ENCODE results near the gene BHLHA15. TPM values are rescaled to one million over a fixed set of nuclear protein-coding genes. Genes with fewer than 3 reads are reported as not detected.

Gene BHLHA15
- total and polyA plus RNA-seq, 2 experiments from 2014 or later = 0.39 to 2.3 TPM

DNA sequence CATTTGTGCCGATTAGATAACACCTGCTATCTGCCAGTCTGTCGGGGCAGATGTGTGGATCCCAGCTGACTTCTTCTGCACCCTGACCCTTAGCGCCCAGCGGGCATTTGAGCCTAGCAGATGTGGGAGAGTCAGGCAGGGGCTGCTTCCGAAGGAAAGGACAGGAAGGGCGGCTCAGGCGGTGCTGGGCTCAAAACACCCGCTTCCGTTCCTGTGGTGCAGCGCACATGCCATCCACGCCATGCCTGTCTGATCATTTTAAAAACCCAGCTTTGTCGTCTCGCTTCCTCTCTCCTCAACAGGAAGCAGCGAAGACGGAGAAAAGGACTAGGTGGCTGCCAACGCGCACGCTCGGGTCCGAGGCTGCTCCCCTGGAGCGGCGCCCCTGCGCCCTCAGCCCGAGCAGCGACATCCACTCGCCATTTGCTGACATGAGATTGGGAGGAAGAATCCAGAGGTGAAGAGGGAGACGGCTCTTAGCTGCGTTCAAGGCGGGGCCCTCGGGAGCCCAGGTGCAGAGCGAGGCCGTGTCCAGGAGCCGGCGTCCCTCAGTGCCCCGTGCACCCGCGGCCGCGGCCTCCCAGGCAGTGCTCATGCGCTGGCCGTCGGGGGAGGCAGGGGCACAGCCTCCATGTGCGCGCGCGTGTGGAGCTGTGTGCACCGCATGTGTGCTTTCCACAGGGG, 5.9 kb upstream of the BHLHA15 start:
- Histone ChIP-seq H4K20me1 (ENCODE audit: insufficient read depth, poor library complexity, severe bottlenecking) (no peaks in the 10 kb centered on the region), H3K9me3 (ENCODE audit: low read depth) (no peaks in the 10 kb centered on the region), H3K27ac (no peak overlapping the region), H3K4me2 (no peak overlapping the region), H3K79me2 (peaks cover 3% of the 10 kb centered on the region), H2AFZ (no peak overlapping the region), H3K9me2 (replicated peaks; ENCODE audit: insufficient read depth) (no peaks in the 10 kb centered on the region), H3K4me3 (no peak overlapping the region), H3K36me3 (replicated peaks; ENCODE audit: insufficient read depth, low read depth) (no peaks in the 10 kb centered on the region), H3K27me3 (no peaks in the 10 kb centered on the region), H3K4me1 (ENCODE audit: insufficient read depth) (no peaks in the 10 kb centered on the region)
- DNase-seq (ENCODE audit: low spot score) = no peak
- 98% methylated on average over 40 of the region's 47 CpGs for WGBS (ENCODE audit: low lambda C conversion rate, missing lambda C conversion rate)
- TF ChIP-seq EZH2phosphoT487 (IDR thresholded peaks at IDR 0.05; ENCODE audit: low read depth, severe bottlenecking, unreplicated experiment) (no peak), EZH2 (IDR thresholded peaks at IDR 0.05; ENCODE audit: borderline replicate concordance) (no peak)
- TF ChIP-seq, protein P1, sequence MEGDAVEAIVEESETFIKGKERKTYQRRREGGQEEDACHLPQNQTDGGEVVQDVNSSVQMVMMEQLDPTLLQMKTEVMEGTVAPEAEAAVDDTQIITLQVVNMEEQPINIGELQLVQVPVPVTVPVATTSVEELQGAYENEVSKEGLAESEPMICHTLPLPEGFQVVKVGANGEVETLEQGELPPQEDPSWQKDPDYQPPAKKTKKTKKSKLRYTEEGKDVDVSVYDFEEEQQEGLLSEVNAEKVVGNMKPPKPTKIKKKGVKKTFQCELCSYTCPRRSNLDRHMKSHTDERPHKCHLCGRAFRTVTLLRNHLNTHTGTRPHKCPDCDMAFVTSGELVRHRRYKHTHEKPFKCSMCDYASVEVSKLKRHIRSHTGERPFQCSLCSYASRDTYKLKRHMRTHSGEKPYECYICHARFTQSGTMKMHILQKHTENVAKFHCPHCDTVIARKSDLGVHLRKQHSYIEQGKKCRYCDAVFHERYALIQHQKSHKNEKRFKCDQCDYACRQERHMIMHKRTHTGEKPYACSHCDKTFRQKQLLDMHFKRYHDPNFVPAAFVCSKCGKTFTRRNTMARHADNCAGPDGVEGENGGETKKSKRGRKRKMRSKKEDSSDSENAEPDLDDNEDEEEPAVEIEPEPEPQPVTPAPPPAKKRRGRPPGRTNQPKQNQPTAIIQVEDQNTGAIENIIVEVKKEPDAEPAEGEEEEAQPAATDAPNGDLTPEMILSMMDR (IDR thresholded peaks at IDR 0.05; ENCODE audit: poor library complexity) = no peak

DNA sequence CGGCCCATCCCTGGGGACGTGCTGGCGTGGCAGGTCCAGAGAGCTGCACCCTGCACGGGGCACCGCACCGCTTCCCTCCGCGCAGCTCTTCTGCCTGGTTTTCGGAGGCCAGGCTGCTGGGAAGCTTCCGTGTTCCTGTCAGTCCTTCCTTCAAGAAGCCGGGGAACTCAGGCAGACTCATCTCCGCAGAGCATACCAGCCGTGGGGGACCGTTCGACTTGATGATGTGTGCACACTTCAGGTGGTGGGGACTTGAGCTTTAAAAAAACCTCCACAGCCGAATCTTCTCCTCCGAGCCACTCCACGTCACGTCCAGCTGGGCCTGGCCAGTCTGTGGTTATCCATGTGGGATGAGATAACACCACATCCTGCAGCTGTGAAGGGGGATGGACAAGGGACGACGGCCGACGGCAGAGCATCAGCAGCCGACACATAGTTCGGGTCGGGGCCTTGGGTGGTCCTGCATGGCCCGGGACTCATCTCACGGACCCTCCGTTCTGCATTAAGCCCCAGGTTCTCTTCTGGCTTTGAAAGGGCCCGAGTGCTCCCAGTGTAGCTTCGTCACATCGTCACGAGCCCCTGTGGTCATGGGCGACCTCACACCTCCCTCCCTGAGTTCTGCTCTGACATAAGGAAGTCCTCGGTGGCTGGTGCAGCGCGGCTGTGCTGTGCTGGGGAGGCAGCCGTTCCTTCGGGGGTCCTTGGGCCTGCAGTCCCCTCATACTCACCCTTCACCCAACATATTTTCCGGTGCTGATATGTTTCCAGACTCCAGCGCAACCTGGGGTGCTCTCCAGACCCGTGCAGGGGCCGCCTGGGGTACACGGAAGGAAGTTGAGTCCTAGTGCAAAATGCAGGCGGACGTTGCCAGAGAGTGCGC, 4.5 kb upstream of the BHLHA15 start:
- Histone ChIP-seq H4K20me1 (ENCODE audit: insufficient read depth, poor library complexity, severe bottlenecking) (no peaks in the 10 kb centered on the region), H3K27me3 (no peaks in the 10 kb centered on the region), H3K9me3 (ENCODE audit: low read depth) (no peaks in the 10 kb centered on the region), H3K36me3 (replicated peaks; ENCODE audit: insufficient read depth, low read depth) (no peaks in the 10 kb centered on the region), H2AFZ (no peak overlapping the region), H3K4me1 (ENCODE audit: insufficient read depth) (no peaks in the 10 kb centered on the region), H3K4me2 (no peak overlapping the region), H3K27ac (no peak overlapping the region), H3K79me2 (no peaks in the 10 kb centered on the region), H3K4me3 (no peak overlapping the region), H3K9me2 (replicated peaks; ENCODE audit: insufficient read depth) (no peaks in the 10 kb centered on the region)
- TF ChIP-seq, protein P1 (IDR thresholded peaks at IDR 0.05; ENCODE audit: poor library complexity) = no peak
- no peak for TF ChIP-seq EZH2phosphoT487 (IDR thresholded peaks at IDR 0.05; ENCODE audit: low read depth, severe bottlenecking, unreplicated experiment)
- TF ChIP-seq EZH2 (IDR thresholded peaks at IDR 0.05; ENCODE audit: borderline replicate concordance) = no peak
- WGBS (ENCODE audit: low lambda C conversion rate, missing lambda C conversion rate) = 96% methylated on average over 47 of the region's 47 CpGs
- DNase-seq (ENCODE audit: low spot score) = no peak

DNA sequence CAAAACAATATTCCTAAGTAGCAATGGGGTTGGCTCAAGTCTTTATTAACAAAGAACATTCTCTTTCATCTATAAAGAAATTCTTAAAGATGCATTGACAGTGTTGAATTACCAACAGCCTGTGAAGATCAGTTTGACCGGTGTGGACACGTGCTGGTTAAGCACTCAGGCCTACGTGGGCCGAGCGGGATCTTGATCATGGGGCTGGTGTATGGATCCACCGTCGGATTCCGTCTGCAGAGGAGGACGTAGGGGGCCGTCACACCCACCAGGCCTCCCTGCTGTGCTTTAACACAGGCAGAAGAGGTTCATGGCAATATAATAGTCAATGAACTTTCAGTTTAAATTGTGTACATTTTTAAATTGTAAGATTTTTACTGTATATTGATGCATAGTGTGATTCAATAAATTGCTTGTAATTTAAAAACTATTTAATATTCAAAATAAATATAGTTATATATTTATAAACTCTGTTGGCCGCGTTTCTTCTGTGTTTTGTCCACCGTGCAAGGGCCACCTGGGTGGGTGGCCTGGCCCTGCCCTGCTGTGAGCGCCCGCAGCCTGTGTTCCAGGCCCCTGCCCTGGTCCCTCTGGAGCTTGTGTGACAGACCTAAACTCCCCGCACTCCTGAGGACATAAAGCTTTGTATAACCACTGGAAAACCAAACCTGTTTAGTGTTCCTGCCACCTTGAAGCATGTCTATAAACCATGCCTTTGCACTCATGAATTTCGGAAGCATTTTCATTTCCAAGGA, 1.9 kb upstream of the BHLHA15 start:
- H2AFZ ChIP-seq = no peak overlapping the region
- H3K27ac ChIP-seq = no peak overlapping the region
- no peak for TF ChIP-seq EZH2phosphoT487 (IDR thresholded peaks at IDR 0.05; ENCODE audit: low read depth, severe bottlenecking, unreplicated experiment)
- no peak for TF ChIP-seq EZH2 (IDR thresholded peaks at IDR 0.05; ENCODE audit: borderline replicate concordance)
- TF ChIP-seq, protein P1 (IDR thresholded peaks at IDR 0.05; ENCODE audit: poor library complexity) = no peak
- no peaks in the 10 kb centered on the region for H4K20me1 ChIP-seq (ENCODE audit: insufficient read depth, poor library complexity, severe bottlenecking)
- no peaks in the 10 kb centered on the region for H3K27me3 ChIP-seq
- 87% methylated on average over 17 of the region's 17 CpGs for WGBS (ENCODE audit: low lambda C conversion rate, missing lambda C conversion rate)
- no peaks in the 10 kb centered on the region for H3K4me1 ChIP-seq (ENCODE audit: insufficient read depth)
- H3K4me3 ChIP-seq = no peak overlapping the region
- DNase-seq (ENCODE audit: low spot score) = no peak
- no peaks in the 10 kb centered on the region for H3K36me3 ChIP-seq (replicated peaks; ENCODE audit: insufficient read depth, low read depth)
- H3K4me2 ChIP-seq = no peak overlapping the region
- H3K79me2 ChIP-seq = no peaks in the 10 kb centered on the region
- H3K9me3 ChIP-seq (ENCODE audit: low read depth) = no peaks in the 10 kb centered on the region
- no peaks in the 10 kb centered on the region for H3K9me2 ChIP-seq (replicated peaks; ENCODE audit: insufficient read depth)

Measured in hepatocyte (in vitro differentiated cells).